ENCODE measurements around the gene MCTP1. TPM values are rescaled to one million over a fixed set of nuclear protein-coding genes. Genes with fewer than 3 reads are reported as not detected.

Gene MCTP1
- total and polyA plus RNA-seq, 2 of the 13 experiments (the other 11 are each of a cell fraction or from before 2014, with no cell fraction given) = 0.15 to 0.48 TPM

- TF ChIP-seq ZNF20 (CRISPR knock-in tag; IDR thresholded peaks at IDR 0.05) = no peak
These were observed 530.1 kb downstream of the MCTP1 start (continued) for GRCh38 chr5:94754824-94755223.

- no peak for FAIRE-seq
These were observed 533.4 kb downstream of the MCTP1 start for GRCh38 chr5:94751460-94751859.

More at GRCh38 chr5:94751460-94751859, 533.4 kb downstream of the MCTP1 start:
- Histone ChIP-seq H3K9ac (ENCODE audit: insufficient read depth, low read depth, low read length) (no peak overlapping the region), H3K4me3 (replicated peaks in 1 of 3; ENCODE audit: insufficient read depth in 1 of 3, low read depth in 2 of 3, low read length in 3 of 3) (no peak overlapping the region), H3K36me3 (replicated peaks in 1 of 2; ENCODE audit: control insufficient read depth in 1 of 2, insufficient read depth in 2 of 2, low read length in 2 of 2) (no peaks in the 10 kb centered on the region), H3K27ac (ENCODE audit: extremely low read length, insufficient read depth, low read length) (no peak overlapping the region), H3K4me2 (ENCODE audit: low read depth, low read length) (no peak overlapping the region), H3K4me1 (ENCODE audit: insufficient read depth, low read length) (no peaks in the 10 kb centered on the region), H3K27me3 (ENCODE audit: control insufficient read depth in 1 of 2, insufficient read depth in 2 of 2, low read length in 2 of 2) (no peaks in the 10 kb centered on the region), H3K9me3 (ENCODE audit: low read length) (no peaks in the 10 kb centered on the region), H2AFZ (ENCODE audit: low read length) (no peak overlapping the region), H4K20me1 (ENCODE audit: insufficient read depth, low read length) (no peaks in the 10 kb centered on the region), H3K79me2 (ENCODE audit: insufficient read depth, low read length) (no peaks in the 10 kb centered on the region)
- POLR2A ChIA-PET = no interaction called here
- TF ChIP-seq ZNF292 (CRISPR knock-in tag; IDR thresholded peaks at IDR 0.05; ENCODE audit: borderline replicate concordance, low read depth) (no peak), ZNF552 (CRISPR knock-in tag; IDR thresholded peaks at IDR 0.05; ENCODE audit: borderline replicate concordance) (no peak), ZNF383 (CRISPR knock-in tag; IDR thresholded peaks at IDR 0.05; ENCODE audit: borderline replicate concordance) (no peak), GABPB1 (CRISPR knock-in tag; IDR thresholded peaks at IDR 0.05) (no peak), ZNF784 (CRISPR knock-in tag; IDR thresholded peaks at IDR 0.05; ENCODE audit: borderline replicate concordance) (no peak)
- TF ChIP-seq, protein P1, sequence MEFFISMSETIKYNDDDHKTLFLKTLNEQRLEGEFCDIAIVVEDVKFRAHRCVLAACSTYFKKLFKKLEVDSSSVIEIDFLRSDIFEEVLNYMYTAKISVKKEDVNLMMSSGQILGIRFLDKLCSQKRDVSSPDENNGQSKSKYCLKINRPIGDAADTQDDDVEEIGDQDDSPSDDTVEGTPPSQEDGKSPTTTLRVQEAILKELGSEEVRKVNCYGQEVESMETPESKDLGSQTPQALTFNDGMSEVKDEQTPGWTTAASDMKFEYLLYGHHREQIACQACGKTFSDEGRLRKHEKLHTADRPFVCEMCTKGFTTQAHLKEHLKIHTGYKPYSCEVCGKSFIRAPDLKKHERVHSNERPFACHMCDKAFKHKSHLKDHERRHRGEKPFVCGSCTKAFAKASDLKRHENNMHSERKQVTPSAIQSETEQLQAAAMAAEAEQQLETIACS (CRISPR knock-in tag; IDR thresholded peaks at IDR 0.05) = no peak
- TF ChIP-seq, protein P2, sequence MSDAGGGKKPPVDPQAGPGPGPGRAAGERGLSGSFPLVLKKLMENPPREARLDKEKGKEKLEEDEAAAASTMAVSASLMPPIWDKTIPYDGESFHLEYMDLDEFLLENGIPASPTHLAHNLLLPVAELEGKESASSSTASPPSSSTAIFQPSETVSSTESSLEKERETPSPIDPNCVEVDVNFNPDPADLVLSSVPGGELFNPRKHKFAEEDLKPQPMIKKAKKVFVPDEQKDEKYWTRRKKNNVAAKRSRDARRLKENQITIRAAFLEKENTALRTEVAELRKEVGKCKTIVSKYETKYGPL (CRISPR knock-in tag; IDR thresholded peaks at IDR 0.05) = no peak
- TF ChIP-seq, protein P3, sequence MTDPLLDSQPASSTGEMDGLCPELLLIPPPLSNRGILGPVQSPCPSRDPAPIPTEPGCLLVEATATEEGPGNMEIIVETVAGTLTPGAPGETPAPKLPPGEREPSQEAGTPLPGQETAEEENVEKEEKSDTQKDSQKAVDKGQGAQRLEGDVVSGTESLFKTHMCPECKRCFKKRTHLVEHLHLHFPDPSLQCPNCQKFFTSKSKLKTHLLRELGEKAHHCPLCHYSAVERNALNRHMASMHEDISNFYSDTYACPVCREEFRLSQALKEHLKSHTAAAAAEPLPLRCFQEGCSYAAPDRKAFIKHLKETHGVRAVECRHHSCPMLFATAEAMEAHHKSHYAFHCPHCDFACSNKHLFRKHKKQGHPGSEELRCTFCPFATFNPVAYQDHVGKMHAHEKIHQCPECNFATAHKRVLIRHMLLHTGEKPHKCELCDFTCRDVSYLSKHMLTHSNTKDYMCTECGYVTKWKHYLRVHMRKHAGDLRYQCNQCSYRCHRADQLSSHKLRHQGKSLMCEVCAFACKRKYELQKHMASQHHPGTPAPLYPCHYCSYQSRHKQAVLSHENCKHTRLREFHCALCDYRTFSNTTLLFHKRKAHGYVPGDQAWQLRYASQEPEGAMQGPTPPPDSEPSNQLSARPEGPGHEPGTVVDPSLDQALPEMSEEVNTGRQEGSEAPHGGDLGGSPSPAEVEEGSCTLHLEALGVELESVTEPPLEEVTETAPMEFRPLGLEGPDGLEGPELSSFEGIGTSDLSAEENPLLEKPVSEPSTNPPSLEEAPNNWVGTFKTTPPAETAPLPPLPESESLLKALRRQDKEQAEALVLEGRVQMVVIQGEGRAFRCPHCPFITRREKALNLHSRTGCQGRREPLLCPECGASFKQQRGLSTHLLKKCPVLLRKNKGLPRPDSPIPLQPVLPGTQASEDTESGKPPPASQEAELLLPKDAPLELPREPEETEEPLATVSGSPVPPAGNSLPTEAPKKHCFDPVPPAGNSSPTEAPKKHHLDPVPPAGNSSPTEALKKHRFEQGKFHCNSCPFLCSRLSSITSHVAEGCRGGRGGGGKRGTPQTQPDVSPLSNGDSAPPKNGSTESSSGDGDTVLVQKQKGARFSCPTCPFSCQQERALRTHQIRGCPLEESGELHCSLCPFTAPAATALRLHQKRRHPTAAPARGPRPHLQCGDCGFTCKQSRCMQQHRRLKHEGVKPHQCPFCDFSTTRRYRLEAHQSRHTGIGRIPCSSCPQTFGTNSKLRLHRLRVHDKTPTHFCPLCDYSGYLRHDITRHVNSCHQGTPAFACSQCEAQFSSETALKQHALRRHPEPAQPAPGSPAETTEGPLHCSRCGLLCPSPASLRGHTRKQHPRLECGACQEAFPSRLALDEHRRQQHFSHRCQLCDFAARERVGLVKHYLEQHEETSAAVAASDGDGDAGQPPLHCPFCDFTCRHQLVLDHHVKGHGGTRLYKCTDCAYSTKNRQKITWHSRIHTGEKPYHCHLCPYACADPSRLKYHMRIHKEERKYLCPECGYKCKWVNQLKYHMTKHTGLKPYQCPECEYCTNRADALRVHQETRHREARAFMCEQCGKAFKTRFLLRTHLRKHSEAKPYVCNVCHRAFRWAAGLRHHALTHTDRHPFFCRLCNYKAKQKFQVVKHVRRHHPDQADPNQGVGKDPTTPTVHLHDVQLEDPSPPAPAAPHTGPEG (CRISPR knock-in tag; IDR thresholded peaks at IDR 0.05) = no peak
- intact Hi-C loops (cut with micrococcal nuclease; ENCODE audit: unreplicated experiment) (no loop called here), in situ Hi-C loops (cut with HindIII; ENCODE audit: extremely low pct_ligation_motif_present, low pct_unique_long_range_greater_than_20kb) (no loop called here)
- ATAC-seq (no peak), DNase-seq (ENCODE audit: low spot score) (no peak)
- no TSS peak for BruUV-seq (replicated peaks)
- WGBS (ENCODE audit: low lambda C conversion rate) = 31% methylated on average over 9 of the region's 9 CpGs
- CTCF ChIA-PET (ENCODE audit: low intra/inter-chr PET ratio, low total read pairs) = no interaction called here
